Medulla oblongata (tissue), 1 donor: ENCODE data around the gene FOXL3.
"Not testable (repeated sequence)": the region's sequence is repeated elsewhere in the genome, so short reads cannot be mapped to it uniquely, and the experiment has no call there.

Experiments used
- DNase-seq: peaks from one replicate; pipeline ENCODE4 v3.0.0-alpha.2; 2015; ENCODE audit errors: extremely low spot score

FOXL3 gene

DNA sequence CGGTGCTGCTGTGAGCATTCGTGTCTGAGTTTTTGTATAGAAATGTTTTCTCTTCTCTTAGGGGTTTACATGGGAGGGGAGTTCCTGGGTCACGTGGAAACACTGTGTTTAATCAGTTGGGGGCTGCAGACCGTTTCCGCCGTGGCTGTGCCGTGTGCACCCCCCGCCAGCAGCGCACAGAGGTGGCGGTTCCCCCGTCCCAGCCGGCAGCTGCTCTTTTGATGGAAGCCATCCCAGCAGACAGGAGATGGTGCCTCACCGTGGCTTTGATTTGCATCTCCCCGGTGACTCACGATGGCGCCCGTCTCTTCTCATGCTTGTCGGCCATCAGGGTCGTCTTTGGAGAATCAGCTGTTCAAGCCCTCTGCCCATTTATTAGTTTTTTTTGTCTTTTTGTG, 34.9 kb upstream of the FOXL3 start:
- no peak for DNase-seq

DNA sequence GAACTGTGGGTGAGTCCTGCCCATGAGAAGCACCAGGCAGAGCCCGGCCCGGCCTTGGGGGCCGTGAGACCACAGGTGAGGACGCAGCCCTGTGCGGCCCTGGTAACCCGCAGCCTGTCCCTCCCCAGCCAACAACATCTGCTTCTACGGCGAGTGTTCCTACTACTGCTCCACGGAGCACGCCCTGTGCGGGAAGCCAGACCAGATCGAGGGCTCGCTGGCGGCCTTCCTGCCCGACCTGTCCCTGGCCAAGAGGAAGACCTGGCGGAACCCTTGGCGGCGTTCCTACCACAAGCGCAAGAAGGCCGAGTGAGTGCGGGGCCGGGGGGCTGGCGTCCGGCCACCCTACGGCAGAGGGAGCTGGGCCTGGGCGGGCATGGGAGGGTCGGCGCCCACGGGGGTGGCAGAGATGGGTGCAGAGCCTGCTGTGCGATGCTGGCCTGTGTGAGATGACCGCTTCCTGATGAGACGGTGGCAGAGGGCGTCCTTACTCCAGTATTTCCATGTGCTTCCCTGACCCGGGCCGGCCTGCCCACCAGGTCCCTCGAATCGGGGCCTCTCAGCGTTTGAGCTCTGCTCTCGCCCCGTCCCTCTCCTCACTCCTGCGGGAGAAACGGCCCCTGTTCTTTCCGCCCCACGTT, 34.1 kb upstream of the FOXL3 start:
- DNase-seq, result no peak

DNA sequence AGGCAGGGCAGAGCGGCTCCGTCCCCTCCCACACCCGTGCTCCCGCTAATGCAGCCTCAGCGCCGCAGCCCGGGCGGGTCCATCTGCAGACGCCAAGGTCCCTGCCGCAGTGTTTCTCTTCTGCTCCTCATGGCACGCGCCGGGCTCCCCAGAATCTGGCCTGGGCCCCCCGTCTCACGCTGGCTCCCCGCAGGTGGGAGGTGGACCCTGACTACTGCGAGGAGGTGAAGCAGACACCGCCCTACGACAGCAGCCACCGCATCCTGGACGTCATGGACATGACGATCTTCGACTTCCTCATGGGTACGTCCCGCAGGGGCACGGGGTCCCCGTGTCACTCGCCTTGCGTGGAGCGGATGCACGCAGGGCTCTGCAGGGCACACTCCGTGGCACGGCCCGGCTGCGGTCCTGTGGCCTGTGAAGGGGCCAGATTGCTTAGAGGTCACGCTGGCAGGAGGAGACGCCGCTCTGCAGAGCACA, 33.5 kb upstream of the FOXL3 start:
- DNase-seq, result no peak

GRCh38 chr7:256981-257646, 32.9 kb upstream of the FOXL3 start:
- no peak for DNase-seq

DNA sequence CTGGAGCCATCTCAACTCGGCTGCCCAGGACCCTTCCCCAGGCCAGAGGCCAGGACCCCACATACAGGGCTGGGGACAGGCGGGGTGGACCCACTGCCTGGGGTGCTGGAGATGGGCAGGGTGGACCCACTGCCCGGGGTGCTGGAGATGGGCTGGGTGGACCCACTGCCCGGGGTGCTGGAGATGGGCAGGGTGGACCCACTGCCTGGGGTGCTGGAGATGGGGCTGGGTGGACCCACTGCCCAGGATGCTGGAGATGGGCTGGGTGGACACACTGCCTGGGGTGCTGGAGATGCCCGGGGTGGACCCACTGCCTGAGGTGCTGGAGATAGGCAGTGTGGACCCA, 32.4 kb upstream of the FOXL3 start:
- no peak for DNase-seq

- DNase-seq, result no peak
Measured at GRCh38 chr7:258476-259190, 31.3 kb upstream of the FOXL3 start.

- DNase-seq, result no peak
Measured at GRCh38 chr7:259191-259505, 30.8 kb upstream of the FOXL3 start.

DNA sequence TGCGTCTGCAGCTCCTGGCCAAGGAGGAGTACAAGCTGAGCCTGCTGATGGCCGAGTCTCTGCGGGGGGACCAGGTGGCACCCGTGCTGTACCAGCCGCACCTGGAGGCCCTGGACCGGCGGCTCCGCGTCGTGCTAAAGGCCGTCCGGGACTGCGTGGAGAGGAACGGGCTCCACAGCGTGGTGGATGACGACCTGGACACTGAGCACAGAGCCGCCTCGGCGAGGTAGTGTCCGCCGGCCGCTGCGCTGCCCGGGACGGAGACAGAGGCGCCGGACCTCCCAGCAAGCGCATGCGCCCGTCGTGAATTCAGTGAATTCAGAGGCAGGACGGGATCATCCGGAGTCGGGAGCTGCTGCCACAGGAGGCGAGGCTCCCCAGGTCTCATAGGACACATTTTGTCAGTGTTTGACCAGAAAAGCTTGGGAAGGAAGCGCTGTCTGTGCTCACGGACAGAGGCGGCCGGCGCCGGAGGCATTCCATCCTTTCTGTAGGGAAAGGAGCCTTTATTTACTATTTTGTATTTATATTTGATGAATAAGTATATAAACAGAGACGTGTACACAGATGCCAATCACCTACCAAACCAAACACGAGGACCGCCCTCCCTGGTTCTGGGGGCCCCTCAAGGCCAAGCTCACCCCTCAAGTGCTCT, 30.1 kb upstream of the FOXL3 start:
- no peak for DNase-seq

- no peak for DNase-seq
Measured at GRCh38 chr7:260441-261281, 29.3 kb upstream of the FOXL3 start.

DNA sequence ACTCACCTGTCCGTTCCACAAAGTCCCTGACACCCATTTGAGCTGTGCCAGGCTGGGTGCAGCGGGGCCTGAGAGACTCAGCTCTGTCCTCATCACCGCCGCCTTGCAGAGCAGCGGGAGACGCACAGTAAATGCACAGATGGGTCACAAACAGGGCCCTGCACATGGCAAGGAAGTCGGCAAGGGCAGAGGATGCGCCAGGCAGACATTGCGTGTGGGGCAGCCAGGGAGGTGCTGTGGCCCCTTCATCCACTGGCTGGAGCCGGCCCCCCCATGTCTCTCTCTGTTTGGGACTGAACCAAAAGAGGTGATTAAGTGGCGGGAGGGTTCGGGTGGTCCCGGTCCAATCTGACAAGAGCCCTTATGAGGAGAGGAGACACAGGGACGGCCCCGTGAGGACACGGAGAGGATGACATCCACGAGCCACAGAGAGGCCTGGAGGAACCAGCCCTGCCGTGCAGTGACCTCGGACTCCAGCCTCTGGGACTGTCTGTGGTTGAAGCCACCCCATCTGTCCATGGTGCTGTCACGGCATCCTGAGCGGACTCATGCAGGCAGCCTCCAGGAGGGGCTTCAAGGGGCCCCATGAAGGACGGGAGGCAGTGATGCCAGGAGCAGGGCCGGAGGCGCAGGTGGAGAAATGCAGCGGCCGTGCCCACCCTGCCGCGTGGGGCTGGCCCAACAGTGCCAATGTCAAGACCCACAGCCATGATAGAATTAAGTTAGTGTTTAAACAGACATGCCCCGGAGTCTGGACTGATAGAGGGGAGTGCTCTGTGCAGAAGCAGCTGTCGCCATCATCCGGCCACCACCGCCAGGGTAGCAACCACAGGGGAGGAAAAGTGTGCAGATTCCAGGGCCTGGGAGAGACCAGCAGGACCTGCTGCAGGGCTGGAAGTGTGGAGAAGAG, 28.4 kb upstream of the FOXL3 start:
- DNase-seq, result no peak

GRCh38 chr7:262251-262572, 27.8 kb upstream of the FOXL3 start:
- DNase-seq, result no peak

- DNase-seq, result not testable (repeated sequence)
Measured at GRCh38 chr7:262631-263311, 27.2 kb upstream of the FOXL3 start.

DNA sequence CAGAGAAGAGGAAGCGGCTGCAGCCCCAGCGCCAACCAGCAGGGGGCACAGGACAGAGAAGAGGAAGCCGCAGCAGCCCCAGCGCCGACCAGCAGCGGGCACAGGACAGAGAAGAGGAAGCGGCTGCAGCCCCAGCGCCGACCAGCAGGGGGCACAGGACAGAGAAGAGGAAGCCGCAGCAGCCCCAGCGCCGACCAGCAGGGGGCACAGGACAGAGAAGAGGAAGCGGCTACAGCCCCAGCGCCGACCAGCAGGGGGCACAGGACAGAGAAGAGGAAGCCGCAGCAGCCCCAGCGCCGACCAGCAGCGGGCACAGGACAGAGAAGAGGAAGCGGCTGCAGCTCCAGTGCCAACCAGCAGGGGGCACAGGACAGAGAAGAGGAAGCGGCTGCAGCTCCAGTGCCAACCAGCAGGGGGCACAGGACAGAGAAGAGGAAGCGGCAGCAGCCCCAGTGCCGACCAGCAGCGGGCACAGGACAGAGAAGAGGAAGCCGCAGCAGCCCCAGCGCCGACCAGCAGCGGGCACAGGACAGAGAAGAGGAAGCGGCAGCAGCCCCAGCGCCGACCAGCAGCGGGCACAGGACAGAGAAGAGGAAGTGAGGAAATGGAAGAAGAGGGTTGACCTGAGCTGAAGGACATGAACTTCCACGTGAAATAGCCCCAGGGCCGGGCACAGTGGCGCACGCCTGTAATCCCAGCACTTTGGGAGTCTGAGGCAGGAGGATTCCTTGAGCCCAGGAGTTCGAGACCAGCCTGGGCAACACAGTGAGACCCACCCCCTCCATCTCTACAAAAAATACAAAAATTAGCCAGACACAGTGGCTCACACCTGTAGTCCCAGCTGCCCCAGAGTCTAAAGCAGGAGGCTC, 26.3 kb upstream of the FOXL3 start:
- DNase-seq, result not testable (repeated sequence)

DNA sequence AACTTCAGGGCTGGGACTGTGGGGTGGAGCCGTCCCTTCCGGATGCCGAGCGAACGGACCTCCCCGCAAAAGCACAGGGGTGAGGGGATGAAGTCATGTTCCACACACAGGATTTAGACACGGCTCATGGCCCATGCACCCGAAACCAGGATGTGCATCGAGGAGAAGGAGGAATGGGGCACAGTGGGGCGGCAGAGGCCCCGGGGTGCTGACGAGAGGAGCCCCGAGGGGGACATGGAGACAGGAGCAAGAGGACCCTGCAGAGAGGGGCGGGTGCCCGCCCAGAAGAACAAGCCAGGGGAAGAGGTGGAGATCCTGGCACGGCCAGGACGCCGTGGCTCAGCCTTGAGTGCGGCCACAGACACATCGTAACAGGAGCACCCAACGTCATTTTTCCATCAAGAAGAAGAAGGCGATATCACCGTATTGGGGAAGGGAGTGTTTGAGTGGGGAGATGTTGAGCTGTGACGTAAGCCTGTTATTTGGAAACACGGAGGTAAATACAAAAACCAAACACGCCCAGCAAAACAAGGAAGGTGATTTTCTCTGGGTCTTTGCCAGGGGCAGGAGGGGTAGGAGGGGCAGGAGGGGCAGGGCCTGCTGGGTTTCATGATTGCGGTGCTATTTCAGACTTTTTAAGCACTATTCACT, 25.3 kb upstream of the FOXL3 start:
- no peak for DNase-seq

- no peak for DNase-seq
Measured at GRCh38 chr7:265192-265997, 24.6 kb upstream of the FOXL3 start.

- no peak for DNase-seq
Measured at GRCh38 chr7:265998-266850, 23.7 kb upstream of the FOXL3 start.
